GM12874 (cell line): ENCODE data around the gene SRSF4.

Experiments
- CTCF ChIP-seq: IDR thresholded peaks from 2 replicates; pipeline ENCODE4 v1.5.1; 2011; ENCODE audit warnings: low read depth, mild to moderate bottlenecking, control low read depth, low read length, moderate library complexity; ENCODE audit not compliant: insufficient read depth

The SRSF4 gene

GRCh38 chr1:29180497-29181412, 945 bp downstream of the SRSF4 start:
- no peak for TF ChIP-seq CTCF

DNA sequence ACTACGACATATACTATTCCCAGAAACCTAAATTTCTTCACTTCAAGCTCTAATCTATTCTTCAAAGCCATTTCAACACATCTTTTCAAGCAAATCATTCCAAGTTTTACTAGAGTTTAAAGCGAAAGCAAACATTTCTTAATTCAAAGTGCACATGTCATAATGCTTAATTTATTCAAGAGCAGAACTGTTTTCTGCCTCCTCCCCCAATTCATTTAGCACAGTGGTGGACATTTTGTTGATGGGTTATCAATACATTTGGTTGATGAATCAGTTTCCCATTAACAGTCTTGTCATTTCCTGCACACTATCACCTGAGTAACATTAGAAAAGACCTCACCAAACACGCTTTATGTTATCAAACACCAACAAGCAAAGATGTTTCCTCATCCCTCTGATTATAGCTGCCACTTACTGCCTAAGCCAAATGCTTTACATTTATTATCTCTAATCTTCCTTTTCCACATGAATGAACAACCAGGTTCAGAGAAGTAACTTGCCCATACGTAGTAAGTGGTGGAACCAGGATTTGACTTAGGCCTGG, 2.0 kb downstream of the SRSF4 start:
- no peak for TF ChIP-seq CTCF

DNA sequence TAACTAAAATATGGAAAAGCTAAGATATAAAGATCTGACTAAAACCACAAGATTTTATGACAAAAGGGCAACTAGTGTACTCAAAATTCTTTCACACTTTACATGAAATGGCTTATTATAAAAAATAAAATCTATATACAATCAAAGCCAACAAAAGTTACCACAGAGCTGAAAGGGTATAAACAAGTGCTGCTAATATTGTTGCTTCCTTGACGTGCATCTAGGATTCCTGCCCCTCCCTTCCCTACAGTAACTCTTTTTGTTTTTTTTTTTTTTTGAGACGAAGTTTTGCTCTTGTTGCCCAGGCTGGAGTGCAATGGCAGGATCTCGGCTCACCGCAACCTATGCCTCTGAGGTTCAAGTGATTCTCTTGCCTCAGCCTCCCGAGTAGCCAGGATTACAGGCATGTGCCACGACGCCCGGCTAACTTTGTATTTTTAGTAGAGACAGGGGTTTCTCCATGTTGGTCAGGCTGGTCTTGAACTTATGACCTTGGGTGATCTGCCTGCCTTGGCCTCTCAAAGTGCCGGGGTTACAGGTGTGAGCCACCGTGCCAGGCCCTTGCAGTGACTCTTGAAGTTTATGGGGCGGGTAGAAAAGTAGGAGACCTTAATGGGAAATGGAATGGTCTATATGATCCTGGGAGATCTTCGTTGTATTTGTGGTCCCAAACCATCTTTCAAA, 4.5 kb downstream of the SRSF4 start:
- no peak for TF ChIP-seq CTCF

DNA sequence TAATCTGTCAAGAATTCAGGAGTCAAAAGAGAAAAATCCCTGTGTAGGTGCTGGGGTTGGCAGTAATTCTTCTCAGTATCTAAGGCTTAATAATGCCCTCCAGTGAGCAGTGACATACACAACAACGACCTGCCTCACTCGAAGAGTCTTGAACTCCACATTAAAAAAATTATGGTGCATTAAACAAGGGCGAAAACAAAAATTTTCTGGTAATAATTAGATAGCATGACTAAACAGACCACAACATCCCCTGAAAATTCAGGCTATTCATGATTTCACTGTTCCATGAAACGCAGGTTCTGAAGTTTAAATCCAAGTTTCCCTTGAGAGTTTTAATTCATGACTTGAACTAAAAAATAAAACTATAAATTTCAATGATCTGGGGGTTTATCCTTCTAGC, 5.1 kb downstream of the SRSF4 start:
- TF ChIP-seq CTCF: no peak

GRCh38 chr1:29172415-29172939, 9.2 kb downstream of the SRSF4 start:
- TF ChIP-seq CTCF: no peak

GRCh38 chr1:29171521-29171920, 10.2 kb downstream of the SRSF4 start:
- no peak for TF ChIP-seq CTCF

- no peak for TF ChIP-seq CTCF
Observed at GRCh38 chr1:29171089-29171488, 10.6 kb downstream of the SRSF4 start.
